NCI-H1436 treated with DMSO at 0.1 percent for 48 hours (cell line): ENCODE results near the gene NCAPD3.
"Not testable (repeated sequence)": the region's sequence is repeated elsewhere in the genome, so short reads cannot be mapped to it uniquely, and the experiment has no call there.

Experiments used
- DNase-seq: peaks from one replicate; lab custom pipeline; 2025; lab: John Stamatoyannopoulos, UW

Gene NCAPD3

DNA sequence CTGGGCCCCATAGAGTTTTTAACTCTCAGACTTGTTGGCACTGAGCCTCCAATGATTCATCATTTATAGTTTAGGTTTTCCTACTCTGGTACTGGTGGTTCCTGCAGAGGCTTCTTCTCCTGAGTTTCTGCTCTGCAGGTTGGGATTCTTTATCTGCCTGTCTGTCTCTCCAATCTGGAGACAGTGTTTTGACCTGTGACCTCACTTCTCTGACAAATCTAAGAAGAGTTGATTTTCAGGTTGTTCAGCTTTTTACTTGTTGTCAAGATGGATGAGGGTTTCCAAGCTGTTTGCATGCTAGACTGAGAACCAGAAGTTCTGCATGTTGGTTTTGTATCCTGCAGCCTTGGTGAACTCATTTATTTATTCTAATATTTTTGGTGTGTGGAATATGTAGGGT, 91.0 kb downstream of the NCAPD3 start:
- no peak for DNase-seq

- no peak for DNase-seq
Measured at GRCh38 chr11:134131628-134132244, 92.0 kb downstream of the NCAPD3 start.

GRCh38 chr11:134126217-134126822, 97.4 kb downstream of the NCAPD3 start:
- DNase-seq, result no peak

- no peak for DNase-seq
Measured at GRCh38 chr11:134125507-134125906, 98.3 kb downstream of the NCAPD3 start.

DNA sequence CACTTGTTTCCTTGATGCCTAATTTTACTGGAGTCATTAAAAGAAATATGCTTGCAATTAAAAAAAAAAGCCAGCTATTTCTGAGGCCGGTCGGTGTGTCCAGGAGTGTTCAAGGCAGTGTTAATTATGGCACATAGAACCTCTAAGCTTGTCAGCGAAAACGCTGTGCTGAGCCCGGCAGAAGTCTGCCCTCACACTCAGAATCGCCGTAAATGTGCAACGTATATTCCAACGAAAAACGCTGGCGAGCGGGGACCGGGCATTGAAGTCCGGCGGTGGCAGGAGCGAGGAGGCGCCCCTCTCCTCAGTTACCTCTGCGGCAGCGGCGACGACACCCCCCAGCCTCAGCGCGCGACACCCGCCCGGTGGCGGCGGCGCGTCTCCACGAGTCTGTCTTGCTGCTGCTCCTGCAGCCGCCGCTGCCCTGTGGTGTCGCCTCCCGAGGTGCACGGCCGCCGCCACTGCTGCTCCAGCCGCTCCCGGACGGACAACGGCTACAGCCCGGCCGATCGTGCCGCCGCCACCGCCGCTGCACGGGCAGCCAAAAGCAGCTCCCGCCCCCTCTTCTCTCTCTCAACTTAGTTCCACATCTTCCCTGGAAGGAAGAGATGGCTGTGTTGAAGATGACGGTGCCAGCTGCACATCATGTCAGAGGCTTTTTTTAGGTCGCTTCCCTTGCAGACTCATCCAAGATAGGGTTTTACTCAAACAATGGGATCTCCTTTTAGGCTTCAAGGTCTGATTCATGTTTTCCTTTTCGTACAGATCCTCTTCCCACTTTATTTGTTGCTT, 98.9 kb downstream of the NCAPD3 start:
- DNase-seq, result no peak

- DNase-seq, result no peak
Measured at GRCh38 chr11:134120921-134121526, 102.7 kb downstream of the NCAPD3 start.

GRCh38 chr11:134120143-134120850, 103.5 kb downstream of the NCAPD3 start:
- no peak for DNase-seq

GRCh38 chr11:134119094-134119493, 104.7 kb downstream of the NCAPD3 start:
- no peak for DNase-seq

DNA sequence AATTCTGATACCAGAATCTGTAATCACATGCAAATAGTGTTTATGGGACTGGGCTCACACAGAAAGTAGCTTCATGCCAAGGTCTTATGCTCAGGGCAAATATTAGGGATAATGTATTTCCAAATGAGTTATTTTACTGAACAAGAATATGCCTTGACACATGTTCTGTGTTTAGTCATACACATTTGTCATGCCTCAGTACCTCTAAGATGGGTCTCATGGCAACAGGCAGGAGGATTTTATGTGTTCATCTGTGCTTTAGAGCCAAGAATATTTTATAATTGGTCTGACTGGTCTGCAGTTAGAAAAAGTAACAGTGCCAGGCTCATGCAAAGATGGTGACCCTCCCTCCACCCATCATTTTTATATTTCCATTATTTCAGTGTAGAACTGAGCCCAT, 105.8 kb downstream of the NCAPD3 start:
- DNase-seq, result no peak

DNA sequence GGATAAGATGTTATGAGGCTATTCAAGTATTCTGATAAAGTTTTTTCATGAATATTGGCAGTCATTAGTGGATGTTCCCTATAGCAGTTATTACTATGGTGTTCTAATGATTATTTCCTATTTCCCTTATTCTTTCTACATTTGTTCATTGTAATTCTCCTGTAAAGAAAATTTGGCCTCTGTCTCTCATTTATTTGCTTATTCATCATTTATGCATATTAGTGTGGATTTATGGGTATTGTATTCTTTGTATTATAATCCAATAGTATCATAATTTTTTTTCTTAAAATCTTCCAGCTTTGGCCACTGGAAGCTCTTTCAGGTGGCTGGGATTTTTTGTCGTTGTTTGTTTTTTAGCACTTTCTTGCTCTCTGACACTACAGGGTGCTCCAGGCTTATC, 107.6 kb downstream of the NCAPD3 start:
- no peak for DNase-seq

GRCh38 chr11:134113787-134114186, 110.0 kb downstream of the NCAPD3 start:
- DNase-seq, result not testable (repeated sequence)

GRCh38 chr11:134110252-134110815, 113.4 kb downstream of the NCAPD3 start:
- DNase-seq, result no peak
